Brain microvascular endothelial cell (primary cell): ENCODE results near the gene CMTM2.
A peak's percentile ranks its signal among the peaks of the same experiment; 100 is the strongest.

ENCODE experiments used
- DNase-seq: peaks from one replicate; pipeline ENCODE4 v3.0.0-alpha.2; 2020
- H3K27ac ChIP-seq: fragments of 250-450 bp; sonication (Bioruptor Pico); 2 replicates; pipeline ENCODE4 v1.5.1; 2020; ENCODE audit warnings: mild to moderate bottlenecking, moderate library complexity
- H3K27me3 ChIP-seq: fragments of 250-450 bp; sonication (Bioruptor Pico); replicated peaks from 2 replicates; pipeline ENCODE4 v1.5.1; 2020; ENCODE audit warnings: mild to moderate bottlenecking
- H3K36me3 ChIP-seq: fragments of 250-450 bp; sonication (Bioruptor Pico); replicated peaks from 2 replicates; pipeline ENCODE4 v1.5.1; 2020; ENCODE audit warnings: mild to moderate bottlenecking
- H3K4me3 ChIP-seq: 2 replicates; pipeline ENCODE4 v1.5.1; 2011; ENCODE audit warnings: low read depth, mild to moderate bottlenecking, control low read depth, low read length, moderate library complexity
- CTCF ChIP-seq: IDR thresholded peaks from 2 replicates; pipeline ENCODE4 v1.5.1; 2011; ENCODE audit warnings: low read depth, mild to moderate bottlenecking, moderate library complexity, low read length, control low read depth, inconsistent platforms; ENCODE audit errors: missing control alignments
- in situ Hi-C: cut with HindIII; loops from 2 replicates; pipeline ENCODE4 v1.10.0; 2017; ENCODE audit warnings: low sequenced_read_pairs, low pct_ligation_motif_present

CMTM2 gene

GRCh38 chr16:66604376-66605176 is 25.3 kb downstream of the CMTM2 start, which contains the start of gene CMTM3:
CMTM3 (plus strand) TSS chr16:66604704; CDS start chr16:66604806, 102 bp downstream.
- Histone ChIP-seq H3K27me3 (no peaks in the 10 kb centered on the region), H3K27ac (peak within 1 kb of the TSS; percentile 71), H3K4me3 (peak within 1 kb of the TSS; percentile 74), H3K36me3 (peaks cover 10% of the 10 kb centered on the region)
- in situ Hi-C loops, result no loop called here
- DNase-seq, result peak; percentile 49
- peak; percentile 67 for TF ChIP-seq CTCF

GRCh38 chr16:66605177-66605978 is 26.1 kb downstream of the CMTM2 start:
- Histone ChIP-seq H3K27me3 (no peaks in the 10 kb centered on the region), H3K4me3 (peak overlapping the region; percentile 74), H3K36me3 (peaks cover 18% of the 10 kb centered on the region), H3K27ac (peak overlapping the region; percentile 71)
- DNase-seq, result peak; percentile 41
- no peak for TF ChIP-seq CTCF
- in situ Hi-C loops, result no loop called here

- DNase-seq, result no peak
- in situ Hi-C loops, result no loop called here
- no peak overlapping the region for H3K27ac ChIP-seq
- TF ChIP-seq CTCF, result no peak
- peaks cover 25% of the 10 kb centered on the region for H3K36me3 ChIP-seq
- H3K4me3 ChIP-seq, result peak overlapping the region; percentile 74
- no peaks in the 10 kb centered on the region for H3K27me3 ChIP-seq
Measured at GRCh38 chr16:66605979-66606751, 26.9 kb downstream of the CMTM2 start.

- Histone ChIP-seq H3K36me3 (peaks cover 46% of the 10 kb centered on the region), H3K27ac (no peak overlapping the region), H3K27me3 (no peaks in the 10 kb centered on the region), H3K4me3 (no peak overlapping the region)
- in situ Hi-C loops, result no loop called here
- DNase-seq, result peak; percentile 82
- peak; percentile 95 for TF ChIP-seq CTCF
Measured at GRCh38 chr16:66608241-66609138, 29.2 kb downstream of the CMTM2 start.

- DNase-seq, result no peak
- Histone ChIP-seq H3K4me3 (no peak overlapping the region), H3K27ac (no peak overlapping the region), H3K36me3 (peaks cover 51% of the 10 kb centered on the region), H3K27me3 (no peaks in the 10 kb centered on the region)
- in situ Hi-C loops, result no loop called here
- TF ChIP-seq CTCF, result no peak
Measured at GRCh38 chr16:66609139-66609510, 29.9 kb downstream of the CMTM2 start.
